IPS-20b (cell line): ENCODE results near the gene PROB1.
"Not testable (repeated sequence)": the region's sequence is repeated elsewhere in the genome, so short reads cannot be mapped to it uniquely, and the experiment has no call there.

Source experiments
- H3K27ac ChIP-seq: one replicate; pipeline ENCODE4 v1.5.1; 2013; ENCODE audit warnings: low read length
- H3K27me3 ChIP-seq: 2 replicates; pipeline ENCODE4 v1.6.1; 2013; ENCODE audit warnings: mild to moderate bottlenecking, low read length, inconsistent platforms; ENCODE audit not compliant: insufficient read depth
- H3K36me3 ChIP-seq: 2 replicates; pipeline ENCODE4 v1.6.1; 2013; ENCODE audit warnings: low read depth, mild to moderate bottlenecking, inconsistent platforms, low read length, moderate library complexity; ENCODE audit not compliant: insufficient read depth
- H3K4me1 ChIP-seq: 2 replicates; pipeline ENCODE4 v1.6.1; 2013; ENCODE audit warnings: mild to moderate bottlenecking, control low read depth, inconsistent platforms, low read length, moderate library complexity; ENCODE audit not compliant: insufficient read depth
- H3K4me3 ChIP-seq: 2 replicates; pipeline ENCODE4 v1.5.1; 2013; ENCODE audit warnings: mild to moderate bottlenecking, low read length, inconsistent platforms
- H3K9ac ChIP-seq: 2 replicates; pipeline ENCODE4 v1.6.1; 2013; ENCODE audit warnings: low read depth, mild to moderate bottlenecking, inconsistent platforms, low read length, moderate library complexity
- H3K9me3 ChIP-seq: 2 replicates; pipeline ENCODE4 v1.6.1; 2013; ENCODE audit warnings: mild to moderate bottlenecking, low read depth, low read length, inconsistent platforms; ENCODE audit not compliant: insufficient read depth

The PROB1 gene

DNA sequence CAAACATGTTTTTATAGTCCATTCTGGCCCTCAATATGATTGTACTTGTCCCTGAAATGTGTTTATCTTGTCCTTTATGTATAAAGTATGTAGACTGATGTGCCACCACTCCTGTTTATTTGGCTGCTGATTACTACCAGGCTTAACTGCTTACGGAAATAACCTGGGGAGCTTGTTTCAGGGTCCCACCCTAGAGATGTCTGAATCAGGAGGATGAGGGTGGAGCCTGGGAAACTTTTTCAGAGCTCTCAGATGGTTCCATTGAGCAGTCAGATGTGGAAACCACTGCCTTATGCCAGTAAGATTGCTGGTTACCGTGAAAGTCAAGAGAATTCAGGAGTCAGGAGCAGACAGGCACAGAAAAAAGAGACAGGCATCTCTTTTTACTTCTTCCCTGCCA, 31.0 kb downstream of the PROB1 start:
- Histone ChIP-seq H3K9ac (no peak overlapping the region), H3K9me3 (no peaks in the 10 kb centered on the region), H3K4me3 (no peak overlapping the region), H3K4me1 (no peaks in the 10 kb centered on the region), H3K36me3 (peaks cover 54% of the 10 kb centered on the region), H3K27me3 (no peaks in the 10 kb centered on the region), H3K27ac (no peak overlapping the region)

DNA sequence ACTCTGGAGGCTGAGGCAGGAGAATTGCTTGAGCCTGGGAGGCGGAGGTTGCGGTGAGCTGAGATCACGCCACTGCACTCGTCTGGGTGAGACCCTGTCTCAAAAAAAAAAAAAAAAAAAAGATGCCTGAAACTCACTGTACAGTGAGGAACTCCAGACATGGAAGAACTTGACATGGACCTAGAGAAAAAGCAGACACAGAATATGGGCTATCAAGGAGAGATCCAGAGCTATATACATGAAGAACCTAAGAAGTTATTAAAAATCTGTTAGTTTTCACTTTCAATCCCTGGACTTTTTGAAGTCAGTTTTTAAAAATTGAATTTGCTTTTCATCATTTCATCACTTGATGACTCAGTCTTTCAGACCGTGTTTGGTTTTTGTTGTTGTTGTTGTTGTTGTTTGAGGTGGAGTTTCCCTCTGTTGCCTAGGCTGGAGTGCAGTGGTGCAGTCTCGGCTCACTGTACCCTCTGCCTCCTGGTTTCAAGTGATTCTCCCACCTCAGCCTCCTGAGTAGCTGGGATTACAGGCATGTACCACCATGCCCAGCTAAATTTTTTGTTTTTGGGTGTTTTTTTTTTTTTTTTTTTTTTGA, 33.0 kb downstream of the PROB1 start:
- H3K9ac ChIP-seq = no peak overlapping the region
- H3K9me3 ChIP-seq = no peaks in the 10 kb centered on the region
- H3K36me3 ChIP-seq = peaks cover 51% of the 10 kb centered on the region
- no peak overlapping the region for H3K4me3 ChIP-seq
- H3K27me3 ChIP-seq = no peaks in the 10 kb centered on the region
- no peaks in the 10 kb centered on the region for H3K4me1 ChIP-seq
- no peak overlapping the region for H3K27ac ChIP-seq

DNA sequence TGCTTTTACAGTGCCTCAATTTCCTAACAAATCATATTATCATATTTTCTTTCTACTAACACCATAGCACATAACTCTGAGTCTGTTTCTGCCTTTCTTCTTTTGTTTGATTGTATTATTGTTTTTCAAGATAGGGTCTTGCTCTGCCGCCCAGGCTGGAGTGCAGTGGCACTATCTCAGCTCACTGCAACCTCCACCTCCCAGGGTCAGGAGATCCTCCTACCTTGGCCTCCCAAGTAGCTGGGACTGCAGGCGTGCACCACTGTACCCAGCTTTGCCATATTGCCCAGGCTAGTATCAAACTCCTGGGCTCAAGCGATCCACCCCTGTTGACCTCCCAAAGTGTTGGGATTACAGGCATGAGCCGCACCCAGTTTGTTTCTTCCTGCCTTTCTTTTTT, 34.5 kb downstream of the PROB1 start:
- H3K9me3 ChIP-seq = no peaks in the 10 kb centered on the region
- no peaks in the 10 kb centered on the region for H3K4me1 ChIP-seq
- no peaks in the 10 kb centered on the region for H3K27me3 ChIP-seq
- peaks cover 35% of the 10 kb centered on the region for H3K36me3 ChIP-seq
- H3K27ac ChIP-seq = no peak overlapping the region
- H3K9ac ChIP-seq = no peak overlapping the region
- no peak overlapping the region for H3K4me3 ChIP-seq

DNA sequence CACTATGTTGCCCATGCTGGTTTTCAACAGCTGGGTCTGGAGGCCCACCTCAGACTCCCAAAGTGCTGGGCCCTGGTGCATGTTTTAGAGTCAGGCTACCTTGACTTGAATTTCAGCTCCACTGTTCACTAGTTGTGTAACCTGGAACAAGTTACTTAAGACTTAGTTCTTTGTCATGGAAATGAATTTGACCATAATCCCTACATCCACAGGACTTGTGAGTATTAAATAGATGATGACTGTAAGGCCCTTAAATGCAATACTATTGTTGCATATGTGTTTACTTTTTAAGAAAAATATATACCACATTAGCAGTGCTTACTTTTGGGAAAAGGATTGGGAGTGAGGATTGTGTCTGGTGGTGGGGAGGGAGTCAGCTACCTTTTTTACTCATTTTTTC, 36.8 kb downstream of the PROB1 start:
- H3K4me3 ChIP-seq = no peak overlapping the region
- H3K4me1 ChIP-seq = no peaks in the 10 kb centered on the region
- H3K9ac ChIP-seq = no peak overlapping the region
- peaks cover 26% of the 10 kb centered on the region for H3K36me3 ChIP-seq
- H3K27me3 ChIP-seq = no peaks in the 10 kb centered on the region
- H3K9me3 ChIP-seq = no peaks in the 10 kb centered on the region
- no peak overlapping the region for H3K27ac ChIP-seq

DNA sequence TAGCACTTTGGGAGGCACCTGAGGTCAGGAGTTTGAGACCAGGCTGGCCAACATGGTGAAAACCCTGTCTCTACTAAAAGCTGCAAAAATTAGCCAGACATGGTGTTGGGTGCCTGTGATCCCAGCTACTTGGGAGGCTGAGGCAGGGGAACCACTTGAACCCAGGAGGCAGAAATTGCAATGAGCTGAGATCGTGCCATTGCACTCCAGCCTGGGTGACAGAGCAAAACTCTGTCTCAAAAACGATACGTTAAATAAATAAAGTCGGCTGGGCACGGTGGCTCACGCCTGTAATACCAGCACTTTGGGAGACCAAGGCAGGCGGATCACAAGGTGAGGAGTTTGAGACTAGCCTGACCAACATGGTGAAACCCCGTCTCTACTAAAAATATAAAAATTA, 39.0 kb downstream of the PROB1 start:
- H3K9me3 ChIP-seq, H3K9ac ChIP-seq, H3K27me3 ChIP-seq, H3K4me1 ChIP-seq, H3K4me3 ChIP-seq, H3K27ac ChIP-seq: not testable (repeated sequence)
- peaks cover 35% of the 10 kb centered on the region for H3K36me3 ChIP-seq

DNA sequence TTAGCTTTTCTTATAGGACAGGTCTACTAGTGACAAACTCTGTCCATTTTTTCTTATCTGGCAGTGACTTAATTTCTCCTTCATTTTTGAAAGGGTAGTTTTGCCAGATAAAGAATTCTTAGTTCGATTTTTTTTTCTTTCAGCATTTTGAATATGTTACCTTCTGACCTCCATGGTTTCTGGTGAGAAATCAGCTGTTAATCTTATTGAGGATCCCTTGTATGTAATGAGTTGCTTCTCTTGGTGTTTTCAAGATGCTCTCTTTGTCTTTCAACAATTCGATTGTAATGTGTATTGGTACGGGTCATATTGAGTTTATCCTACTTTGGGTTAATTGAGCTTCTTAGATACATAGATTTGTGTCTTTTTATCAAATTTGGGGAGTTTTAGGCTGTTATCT, 40.7 kb downstream of the PROB1 start:
- Histone ChIP-seq H3K9ac (no peak overlapping the region), H3K9me3 (no peaks in the 10 kb centered on the region), H3K36me3 (peaks cover 40% of the 10 kb centered on the region), H3K27me3 (no peaks in the 10 kb centered on the region), H3K27ac (no peak overlapping the region), H3K4me3 (no peak overlapping the region), H3K4me1 (no peaks in the 10 kb centered on the region)

DNA sequence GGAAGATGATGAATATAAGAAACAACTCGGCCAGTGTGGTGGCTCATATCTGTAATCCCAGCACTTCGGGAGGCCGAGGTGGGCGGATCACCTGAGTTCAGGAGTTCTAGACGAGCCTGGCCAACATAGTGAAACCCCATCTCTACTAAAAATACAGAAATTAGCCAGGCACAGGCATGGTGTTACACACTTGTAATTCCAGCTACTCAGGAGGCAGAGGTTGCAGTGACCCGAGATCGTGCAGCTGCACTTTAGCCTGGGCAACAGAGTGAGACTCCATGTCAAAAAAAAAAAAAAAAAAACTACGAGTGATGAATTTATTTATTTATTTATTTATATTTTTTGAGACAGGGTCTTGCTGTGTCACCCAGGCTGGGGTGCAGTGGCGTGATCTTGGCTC, 47.0 kb downstream of the PROB1 start:
- not testable (repeated sequence) for H3K27me3 ChIP-seq, H3K9me3 ChIP-seq, H3K4me3 ChIP-seq, H3K9ac ChIP-seq, H3K27ac ChIP-seq
- Histone ChIP-seq H3K4me1 (peaks cover 10% of the 10 kb centered on the region; the same call in 1 of the 2 replicates), H3K36me3 (peaks cover 45% of the 10 kb centered on the region)

DNA sequence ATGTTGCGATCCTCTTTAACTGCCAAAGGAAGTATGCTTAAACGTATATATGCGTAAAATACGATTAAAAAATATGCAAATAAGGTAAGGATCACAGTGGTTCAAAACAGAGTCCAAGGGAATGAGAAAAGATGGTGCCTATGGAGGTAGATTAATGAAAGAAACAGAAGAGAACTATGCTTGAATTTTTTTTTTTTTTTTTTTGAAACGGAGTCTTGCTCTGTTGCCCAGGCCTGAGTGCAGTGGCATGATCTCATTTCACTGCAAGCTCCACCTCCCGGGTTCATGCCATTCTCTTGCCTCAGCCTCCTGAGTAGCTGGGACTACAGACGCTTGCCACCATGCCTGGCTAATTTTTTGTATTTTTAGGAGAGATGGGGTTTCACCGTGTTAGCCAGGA, 49.5 kb downstream of the PROB1 start:
- H3K9ac ChIP-seq, H3K4me3 ChIP-seq, H3K27ac ChIP-seq, H3K9me3 ChIP-seq, H3K27me3 ChIP-seq: not testable (repeated sequence)
- Histone ChIP-seq H3K4me1 (peaks cover 11% of the 10 kb centered on the region; the same call in 1 of the 2 replicates), H3K36me3 (peaks cover 34% of the 10 kb centered on the region)

DNA sequence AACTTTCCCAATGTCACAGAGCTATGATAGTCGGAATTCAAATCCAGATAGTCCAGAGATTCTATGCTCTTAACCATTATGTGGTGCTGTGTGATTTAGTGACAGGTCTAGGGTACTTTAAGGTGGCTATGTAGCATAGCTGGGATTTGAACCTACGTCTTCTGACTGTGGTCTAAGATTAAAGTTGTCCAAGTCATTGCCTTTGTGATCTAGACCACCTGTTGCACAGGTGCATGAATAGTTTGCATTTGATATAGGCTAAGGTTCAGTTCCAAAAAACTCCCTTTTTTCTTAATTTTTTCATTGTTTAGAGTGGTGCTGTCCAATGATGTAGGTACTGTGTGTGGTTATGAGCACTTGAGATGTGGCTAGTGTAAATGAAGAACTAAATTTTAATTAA, 50.7 kb downstream of the PROB1 start:
- no peak overlapping the region for H3K27ac ChIP-seq
- H3K27me3 ChIP-seq = no peaks in the 10 kb centered on the region
- peak overlapping the region; percentile 7; the same call in 1 of the 2 replicates for H3K4me3 ChIP-seq
- H3K9ac ChIP-seq = no peak overlapping the region
- H3K36me3 ChIP-seq = peaks cover 29% of the 10 kb centered on the region
- H3K4me1 ChIP-seq = peaks cover 11% of the 10 kb centered on the region; the same call in 1 of the 2 replicates
- no peaks in the 10 kb centered on the region for H3K9me3 ChIP-seq

DNA sequence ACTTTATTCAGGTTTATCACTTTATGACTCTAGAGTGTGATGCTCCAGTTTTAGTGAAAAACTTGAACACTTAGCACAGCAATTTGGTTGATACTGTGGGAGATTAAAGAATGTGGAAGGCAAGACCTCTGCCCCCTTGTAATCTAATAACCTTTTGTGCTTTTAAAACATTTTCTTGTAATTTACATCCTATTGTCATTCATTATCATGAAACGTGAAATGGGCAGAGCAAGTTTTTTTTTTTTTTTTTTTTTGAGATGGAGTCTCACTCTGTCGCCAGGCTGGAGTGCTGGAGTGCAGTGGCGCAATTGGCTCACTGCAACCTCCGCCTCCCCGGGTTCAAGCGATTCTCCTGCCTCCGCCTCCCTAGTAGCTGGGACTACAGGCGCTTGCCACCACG, 51.4 kb downstream of the PROB1 start:
- Histone ChIP-seq H3K4me1 (peaks cover 11% of the 10 kb centered on the region; the same call in 1 of the 2 replicates), H3K27ac (no peak overlapping the region), H3K36me3 (peaks cover 28% of the 10 kb centered on the region), H3K27me3 (no peaks in the 10 kb centered on the region), H3K4me3 (peak overlapping the region; percentile 97), H3K9me3 (no peaks in the 10 kb centered on the region), H3K9ac (peak overlapping the region; percentile 99; the same call in 1 of the 2 replicates)

DNA sequence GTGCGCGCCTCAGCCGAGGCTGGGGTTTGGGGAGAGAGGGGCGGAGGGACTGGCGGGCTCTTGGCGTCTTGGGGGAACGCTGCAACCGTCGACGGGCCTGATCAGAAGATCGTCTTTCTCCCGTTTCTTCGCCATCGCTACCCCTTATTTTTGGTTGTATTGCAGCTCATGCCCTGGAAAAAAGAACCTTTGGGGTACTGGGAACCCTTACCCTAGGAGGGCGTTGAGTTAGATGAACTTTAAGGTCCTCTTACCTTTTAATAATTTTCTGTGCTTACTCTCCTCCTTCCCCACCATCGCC, 52.5 kb downstream of the PROB1 start:
- Histone ChIP-seq H3K9me3 (no peaks in the 10 kb centered on the region), H3K4me3 (peak overlapping the region; percentile 97), H3K4me1 (peaks cover 11% of the 10 kb centered on the region; the same call in 1 of the 2 replicates), H3K36me3 (peaks cover 28% of the 10 kb centered on the region), H3K9ac (peak overlapping the region; percentile 99), H3K27me3 (no peaks in the 10 kb centered on the region), H3K27ac (peak overlapping the region; percentile 69)

DNA sequence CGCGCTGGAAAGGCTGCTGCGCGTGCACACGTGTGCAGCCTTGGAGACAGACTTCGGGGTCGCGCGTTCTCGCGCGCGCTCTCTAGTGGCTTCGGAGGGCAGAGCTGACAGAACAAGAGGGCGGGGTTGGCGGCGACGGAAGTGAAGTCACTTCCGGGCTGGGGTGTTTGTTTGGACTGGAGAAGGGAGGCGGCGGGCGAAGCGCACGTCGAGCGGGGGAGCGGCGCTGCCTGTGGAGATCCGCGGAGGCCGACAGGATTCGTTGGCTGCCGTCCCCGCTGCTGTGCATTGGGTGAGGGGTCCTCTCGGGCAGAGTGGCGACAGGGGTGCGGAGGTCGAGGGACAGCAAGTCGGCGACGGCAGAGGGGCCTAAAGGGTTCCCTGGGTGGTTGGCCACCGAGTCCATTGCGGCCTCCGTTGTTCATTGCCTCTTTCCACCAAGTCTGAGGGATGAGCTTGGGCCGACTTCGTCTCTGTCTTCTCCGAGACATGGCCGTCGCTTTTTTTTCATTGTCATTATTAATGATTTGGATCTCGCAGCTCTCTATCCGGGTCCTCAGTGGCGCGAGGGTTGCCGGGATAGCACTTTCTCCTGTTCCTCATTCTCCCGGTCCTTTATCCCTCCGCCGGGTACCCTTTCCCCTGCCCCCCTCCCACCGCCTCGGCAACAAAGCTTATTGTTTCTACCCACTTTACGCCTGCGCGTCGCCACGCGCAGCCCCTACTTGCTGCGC, 53.0 kb downstream of the PROB1 start, which contains the start of gene PAIP2:
PAIP2 (plus strand) TSS at position 166 of the 734 bp plus-strand sequence. CDS start 21,931 bp downstream, outside the sequence.
- H3K9ac ChIP-seq = peak within 1 kb of the TSS; percentile 99
- peaks cover 23% of the 10 kb centered on the region for H3K36me3 ChIP-seq
- no peaks in the 10 kb centered on the region for H3K9me3 ChIP-seq
- no peaks in the 10 kb centered on the region for H3K27me3 ChIP-seq
- H3K27ac ChIP-seq = peak within 1 kb of the TSS; percentile 96
- peak within 1 kb of the TSS; percentile 97 for H3K4me3 ChIP-seq
- H3K4me1 ChIP-seq = peaks cover 11% of the 10 kb centered on the region; the same call in 1 of the 2 replicates
